Neural cell (in vitro differentiated cells): ENCODE results near the gene BRD3OS.

Source experiments
- CTCF ChIP-seq: fragments of 450-650 bp; IDR thresholded peaks from 2 replicates; pipeline ENCODE4 v1.5.1; 2014; ENCODE audit warnings: antibody characterized with exemption, mild to moderate bottlenecking, moderate library complexity; ENCODE audit not compliant: poor library complexity, severe bottlenecking
- EP300 ChIP-seq: fragments of 450-650 bp; conservative IDR thresholded peaks from 2 replicates; pipeline ENCODE4 v1.6.1; 2014; ENCODE audit warnings: antibody characterized with exemption, mild to moderate bottlenecking, moderate library complexity; ENCODE audit not compliant: poor library complexity, severe bottlenecking
- EZH2 ChIP-seq: fragments of 200-600, 300-800 bp; shearing (Covaris generic), sonication (generic); IDR thresholded peaks from 2 replicates; pipeline ENCODE4 v1.6.1; 2014; ENCODE audit warnings: antibody characterized with exemption, low read length, borderline replicate concordance, mild to moderate bottlenecking; ENCODE audit not compliant: insufficient read depth, poor library complexity, severe bottlenecking
- MXI1 ChIP-seq: fragments of 450-650 bp; conservative IDR thresholded peaks from 2 replicates; pipeline ENCODE4 v1.6.1; 2014; ENCODE audit warnings: antibody characterized with exemption, mild to moderate bottlenecking; ENCODE audit not compliant: poor library complexity, severe bottlenecking
- POLR2AphosphoS5 ChIP-seq: IDR thresholded peaks from 2 replicates; pipeline ENCODE4 v1.6.1; 2012
- RAD21 ChIP-seq: fragments of 450-650 bp; conservative IDR thresholded peaks from 2 replicates; pipeline ENCODE4 v1.6.1; 2014; ENCODE audit warnings: antibody characterized with exemption, mild to moderate bottlenecking, moderate library complexity
- SMC3 ChIP-seq: fragments of 450-650 bp; conservative IDR thresholded peaks from 2 replicates; pipeline ENCODE4 v1.6.1; 2014; ENCODE audit warnings: antibody characterized with exemption, mild to moderate bottlenecking, moderate library complexity; ENCODE audit not compliant: poor library complexity
- TAF1 ChIP-seq: IDR thresholded peaks from 2 replicates; pipeline ENCODE4 v1.6.1; 2012; ENCODE audit warnings: low read depth

- no peak for TF ChIP-seq CTCF
- TF ChIP-seq MXI1 = no peak
- TF ChIP-seq POLR2AphosphoS5 = no peak
- TF ChIP-seq EP300 = no peak
- no peak for TF ChIP-seq TAF1
- no peak for TF ChIP-seq EZH2
- TF ChIP-seq RAD21 = no peak
- TF ChIP-seq SMC3 = no peak
Observed at GRCh38 chr9:133996531-133997520, 28.5 kb upstream of the BRD3OS start.
